Globus pallidus (tissue), 1 donor: ENCODE measurements around the gene SLC44A3.
"Not testable (repeated sequence)": the region's sequence is repeated elsewhere in the genome, so short reads cannot be mapped to it uniquely, and the experiment has no call there.

Source experiments
- DNase-seq: peaks from one replicate; pipeline ENCODE4 v3.0.0-alpha.2; 2015; ENCODE audit warnings: low spot score

The SLC44A3 gene

DNA sequence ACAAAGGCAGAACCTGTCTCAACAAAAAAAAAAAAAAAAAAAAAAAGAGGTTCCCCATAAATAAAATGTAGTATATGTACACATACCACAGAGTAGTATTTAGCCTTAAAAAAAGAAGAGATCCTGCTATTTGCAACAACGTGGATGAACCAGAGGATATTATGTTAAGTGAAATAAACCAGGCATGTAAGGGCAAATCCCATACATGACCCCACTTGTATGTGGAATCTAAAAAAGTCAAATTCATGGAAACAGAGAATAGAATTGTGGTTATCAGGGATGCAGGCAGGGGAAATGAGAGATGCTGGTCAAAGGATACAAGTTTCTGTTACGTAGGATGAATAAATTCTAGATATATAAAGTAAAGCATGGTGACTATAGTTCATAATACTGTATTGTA, 16.7 kb downstream of the SLC44A3 start:
- DNase-seq, result no peak

DNA sequence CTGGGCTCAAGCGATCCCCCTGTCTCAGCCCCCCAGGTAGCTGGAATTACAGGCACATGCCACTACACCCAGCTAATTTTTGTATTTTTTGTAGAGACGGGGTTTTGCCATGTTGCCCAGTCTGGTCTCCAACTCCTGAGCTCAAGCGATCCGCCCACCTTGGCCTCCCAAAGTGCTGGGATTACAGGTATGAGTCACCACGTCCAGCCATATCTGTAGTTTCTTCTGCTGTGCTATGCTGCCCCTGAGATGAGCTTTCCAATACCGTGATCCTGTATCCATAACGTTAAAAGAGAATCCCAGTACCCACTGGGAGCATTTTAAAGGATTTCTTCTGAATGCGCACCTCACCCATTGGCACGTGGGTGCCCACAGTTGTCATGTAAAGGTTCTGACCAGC, 20.2 kb downstream of the SLC44A3 start:
- DNase-seq, result not testable (repeated sequence)

DNA sequence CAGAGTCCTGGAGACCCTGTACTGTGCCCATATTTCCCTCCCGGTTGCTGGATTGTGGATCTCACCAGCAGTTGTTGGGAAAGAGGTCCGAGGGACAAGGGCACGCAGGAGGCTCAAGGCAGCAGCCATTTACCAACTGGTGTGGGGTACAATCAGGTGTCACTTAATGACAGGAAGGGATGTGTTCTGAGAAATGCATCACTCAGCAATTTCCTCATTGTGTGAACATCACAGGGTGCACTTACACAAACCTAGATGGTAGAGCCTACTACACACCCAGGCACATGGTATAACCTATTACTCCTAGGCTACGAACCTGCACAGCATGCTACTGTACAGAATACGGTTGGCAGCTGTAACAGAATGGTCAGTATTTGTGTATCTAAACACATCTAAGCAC, 20.7 kb downstream of the SLC44A3 start:
- DNase-seq, result no peak

DNA sequence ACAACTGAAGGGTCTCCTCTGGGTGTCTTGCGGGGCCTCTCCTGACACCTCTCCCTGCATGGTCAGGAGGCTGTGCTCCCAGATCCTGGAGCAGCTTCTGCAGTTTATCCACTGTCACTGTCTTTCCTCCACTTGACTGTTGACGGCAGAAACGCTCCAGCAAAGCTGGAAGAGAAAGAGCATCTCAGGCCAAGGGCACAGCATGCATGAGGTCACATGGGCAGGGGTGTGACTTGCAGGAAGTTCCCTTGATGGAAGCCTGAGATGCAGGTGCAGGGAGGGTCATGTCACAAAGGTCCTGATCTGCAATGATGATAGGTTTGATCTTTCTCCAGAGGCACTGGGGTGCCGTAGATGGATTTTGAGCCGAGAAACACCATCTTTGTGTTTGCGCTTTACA, 23.3 kb downstream of the SLC44A3 start:
- DNase-seq, result no peak

DNA sequence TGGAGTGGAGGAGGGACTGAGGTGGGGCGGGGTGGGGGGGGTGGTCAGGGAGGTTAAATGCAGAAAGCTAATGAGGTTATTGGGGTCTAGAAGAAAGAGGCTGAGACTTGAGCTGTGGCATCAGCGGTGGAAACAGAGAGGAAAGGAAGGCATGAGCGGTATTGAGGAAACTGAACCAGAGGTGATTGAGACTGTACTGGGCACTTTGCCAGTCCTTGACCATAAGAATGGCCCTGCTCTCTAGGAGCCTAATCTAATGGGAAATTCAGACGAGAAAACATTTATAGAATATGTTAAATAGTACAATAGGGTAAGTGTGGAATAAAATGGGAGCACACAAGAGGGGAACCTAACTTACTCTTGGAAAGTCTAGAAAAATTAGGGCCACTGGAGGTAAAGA, 23.7 kb downstream of the SLC44A3 start:
- no peak for DNase-seq

DNA sequence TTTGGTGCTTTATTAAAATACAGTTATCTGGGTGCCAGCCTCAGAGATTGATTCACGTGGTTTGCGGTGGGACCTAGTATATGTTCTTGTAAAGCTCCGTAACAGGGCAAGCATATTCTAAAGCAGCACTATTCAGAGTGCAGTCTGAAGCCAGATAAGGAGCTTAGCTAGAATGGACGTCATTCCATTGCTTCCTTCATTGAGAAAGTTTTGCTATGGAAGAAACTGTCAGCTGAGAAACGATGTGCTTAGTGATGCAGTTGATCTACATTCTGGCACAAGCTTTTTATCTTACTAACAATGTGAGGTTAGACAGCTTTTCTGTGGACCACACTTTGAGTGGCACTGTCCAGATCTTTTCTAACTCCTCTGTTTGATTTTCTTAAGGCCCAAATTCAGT, 26.2 kb downstream of the SLC44A3 start:
- DNase-seq, result no peak

DNA sequence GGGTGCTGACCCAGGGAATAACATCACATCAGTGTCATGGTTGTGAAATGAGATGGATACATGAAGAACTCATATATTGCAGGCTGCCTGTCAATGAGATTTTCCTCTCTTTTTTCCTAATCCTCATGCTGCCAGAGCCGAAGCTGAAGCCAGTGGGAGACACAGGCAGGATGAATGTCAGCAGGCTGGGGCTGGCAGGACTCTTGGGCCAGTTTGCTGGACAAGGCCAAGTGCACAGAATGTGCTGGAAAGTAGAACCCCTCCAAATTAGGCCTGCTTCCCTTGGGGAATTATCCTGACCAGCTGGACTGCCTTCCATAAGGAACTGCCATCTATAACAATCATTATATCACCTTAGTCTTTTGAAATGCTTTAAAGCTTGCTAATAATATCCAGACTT, 31.4 kb downstream of the SLC44A3 start:
- peak; percentile 33 for DNase-seq

DNA sequence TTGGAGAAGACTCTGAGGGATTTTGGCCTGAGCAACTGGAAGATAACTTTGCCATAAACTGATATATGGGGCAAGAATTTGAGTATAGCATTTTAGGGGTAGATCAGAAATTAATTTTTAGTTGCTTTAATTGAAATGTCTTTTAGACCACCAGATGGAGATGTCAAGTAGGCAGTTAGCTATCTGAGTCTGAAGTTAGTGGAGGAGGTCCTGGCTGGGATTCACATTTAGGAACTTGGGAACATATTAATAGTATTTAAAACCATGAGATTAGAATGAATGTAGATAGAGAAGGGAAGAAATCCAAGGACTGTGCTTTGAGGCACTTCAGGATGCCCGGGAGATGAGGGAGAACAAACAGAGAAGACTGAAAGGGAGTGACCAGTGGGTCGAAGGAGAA, 32.6 kb downstream of the SLC44A3 start:
- DNase-seq, result no peak

DNA sequence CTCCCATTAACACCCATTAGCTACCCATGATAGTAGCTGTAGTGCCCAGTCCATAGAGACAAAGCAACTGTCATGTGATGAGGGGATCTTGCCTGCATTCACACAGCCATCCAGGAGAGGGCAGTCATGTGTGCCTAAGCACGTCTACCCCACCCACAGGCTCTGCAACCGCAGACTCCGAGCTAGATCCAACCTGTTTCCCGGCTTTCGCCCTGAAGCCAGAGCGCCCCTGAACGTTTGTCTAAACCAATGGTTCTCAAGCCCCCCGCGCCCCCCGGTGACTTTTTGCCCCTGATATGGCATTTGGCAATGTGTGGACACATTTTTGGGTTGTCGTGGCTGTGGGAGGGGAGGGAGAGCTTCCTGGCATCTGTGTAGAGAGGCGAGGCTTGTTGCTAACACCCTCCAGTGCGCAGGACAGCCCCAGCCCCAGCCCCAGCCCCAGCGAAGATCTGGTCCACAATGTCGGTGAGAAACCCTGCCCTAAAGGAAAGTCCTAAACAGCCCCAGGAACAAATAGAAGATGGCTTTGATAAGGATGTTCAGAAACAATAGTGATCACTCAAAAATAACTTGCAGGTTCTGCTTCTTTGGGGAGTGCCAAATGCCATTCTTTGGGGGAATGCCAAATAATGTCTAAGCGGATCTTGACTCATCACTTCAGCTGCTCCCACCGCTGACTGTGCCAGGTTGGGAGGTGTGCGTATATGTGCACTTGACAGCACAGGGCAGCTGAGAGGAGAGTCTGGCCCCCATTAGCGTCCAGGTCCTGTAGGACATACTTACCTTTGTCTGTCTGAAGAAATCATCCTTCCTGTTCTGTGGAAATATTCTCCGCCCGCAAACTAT, 34.5 kb downstream of the SLC44A3 start:
- DNase-seq, result peak; percentile 90

DNA sequence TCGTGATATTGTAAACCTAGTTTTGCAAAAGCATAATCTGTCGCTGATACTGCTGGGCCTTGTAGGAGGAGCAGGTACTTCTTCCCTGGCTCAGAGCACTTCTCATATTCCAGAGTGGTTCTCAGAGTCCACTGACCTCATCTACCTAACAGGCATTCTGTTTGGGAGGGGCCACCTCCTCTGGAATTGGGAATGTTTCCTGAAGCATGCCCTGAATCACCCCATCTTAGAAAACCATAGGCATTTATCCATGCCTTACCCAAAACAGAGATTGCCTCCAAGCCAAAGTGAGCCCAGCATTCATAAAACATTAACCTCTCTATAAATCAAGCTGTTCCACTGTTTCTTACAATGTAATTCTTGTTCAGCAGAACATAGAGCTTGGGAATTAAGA, 35.1 kb downstream of the SLC44A3 start:
- DNase-seq, result no peak

DNA sequence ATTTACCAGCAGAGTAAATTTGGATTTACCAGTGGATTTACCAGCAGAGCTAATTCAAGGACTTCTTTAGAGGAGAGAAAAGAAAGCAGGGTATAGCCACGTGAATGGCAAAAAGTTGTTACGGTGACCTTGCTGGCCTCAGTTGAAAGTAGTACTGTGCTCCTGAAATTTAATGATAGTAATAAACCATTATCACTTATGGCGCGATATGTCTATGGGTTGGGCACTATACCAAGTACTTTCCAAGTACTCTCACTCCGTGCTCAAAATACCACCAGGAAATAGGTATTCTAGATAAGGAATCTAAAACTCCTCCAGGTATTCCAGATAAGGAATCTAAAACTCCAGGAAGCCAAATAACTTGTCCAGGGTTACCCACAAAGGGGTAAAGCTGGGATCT, 35.8 kb downstream of the SLC44A3 start:
- DNase-seq, result no peak

DNA sequence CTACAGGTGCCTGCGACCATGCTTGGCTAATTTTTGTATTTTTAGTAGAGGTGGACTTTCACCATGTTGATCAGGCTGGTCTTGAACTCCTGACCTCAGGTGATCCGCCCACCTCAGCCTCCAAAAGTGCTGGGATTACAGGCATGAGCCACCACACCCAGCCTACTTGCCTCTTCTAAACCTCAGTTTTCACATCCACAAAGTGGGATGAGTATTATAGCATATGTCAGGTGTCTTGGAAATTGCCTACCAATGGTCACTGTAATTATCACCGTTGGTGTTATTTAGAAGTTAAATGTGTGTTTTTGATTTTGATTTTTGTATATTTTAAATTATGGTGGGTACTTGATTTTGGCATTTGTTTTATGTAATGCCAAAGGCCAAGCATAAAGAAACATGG, 36.7 kb downstream of the SLC44A3 start:
- no peak for DNase-seq

DNA sequence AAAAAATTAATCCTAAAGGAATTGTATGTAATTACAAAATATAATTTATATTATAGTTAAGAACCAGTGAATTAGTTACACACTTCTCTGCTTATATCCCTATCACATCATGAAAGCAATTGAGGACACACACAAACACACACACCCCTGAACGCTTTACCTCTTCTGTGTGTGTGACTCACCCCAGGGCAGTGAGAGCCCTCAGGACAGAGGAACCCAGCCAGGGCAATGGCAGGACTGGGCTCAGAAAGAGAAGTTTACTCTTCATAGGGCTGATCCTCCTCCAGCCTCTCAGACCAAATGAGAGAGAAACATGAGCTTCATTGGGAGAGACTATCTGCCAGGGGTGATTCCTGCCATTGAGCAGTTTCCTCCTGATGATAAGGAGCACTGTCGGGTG, 38.1 kb downstream of the SLC44A3 start:
- DNase-seq, result no peak

DNA sequence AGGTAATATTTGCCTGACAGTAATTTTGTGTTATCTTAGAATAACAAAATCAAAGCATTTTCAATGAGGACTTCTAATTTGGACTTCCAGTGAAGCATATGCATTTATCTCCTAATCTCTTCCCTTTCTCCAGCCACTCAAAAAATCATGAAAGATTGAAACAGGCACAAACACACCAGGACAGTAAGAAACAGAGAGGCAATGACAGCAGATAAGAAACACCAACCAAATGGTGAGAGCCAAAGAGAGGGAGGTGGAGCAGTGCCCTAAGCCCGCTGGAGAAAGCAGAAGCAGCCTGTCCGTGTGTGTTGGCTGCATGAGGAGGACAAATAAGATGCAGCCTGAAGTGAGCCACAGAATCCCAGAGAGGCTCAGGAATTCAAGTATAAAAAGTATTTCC, 39.0 kb downstream of the SLC44A3 start:
- DNase-seq, result no peak

DNA sequence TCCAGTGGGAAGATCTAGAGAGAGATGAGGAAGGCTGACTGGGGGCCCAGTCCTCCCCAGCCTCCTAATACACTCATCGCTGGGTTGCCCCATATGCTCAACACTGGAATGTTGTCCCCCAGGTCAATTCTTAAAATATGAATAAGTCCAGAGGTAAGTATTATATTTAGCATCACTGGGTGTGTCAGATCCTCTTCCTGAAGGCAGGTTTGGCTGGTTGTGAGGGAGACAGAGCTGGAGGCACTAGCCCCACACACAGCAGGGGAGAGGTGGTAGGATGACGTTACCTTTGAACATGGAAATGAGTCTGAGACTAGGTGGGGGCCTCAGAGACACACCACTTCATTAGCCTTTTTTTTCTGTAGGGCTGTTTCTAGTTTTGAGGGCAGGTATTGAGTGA, 42.6 kb downstream of the SLC44A3 start:
- no peak for DNase-seq

DNA sequence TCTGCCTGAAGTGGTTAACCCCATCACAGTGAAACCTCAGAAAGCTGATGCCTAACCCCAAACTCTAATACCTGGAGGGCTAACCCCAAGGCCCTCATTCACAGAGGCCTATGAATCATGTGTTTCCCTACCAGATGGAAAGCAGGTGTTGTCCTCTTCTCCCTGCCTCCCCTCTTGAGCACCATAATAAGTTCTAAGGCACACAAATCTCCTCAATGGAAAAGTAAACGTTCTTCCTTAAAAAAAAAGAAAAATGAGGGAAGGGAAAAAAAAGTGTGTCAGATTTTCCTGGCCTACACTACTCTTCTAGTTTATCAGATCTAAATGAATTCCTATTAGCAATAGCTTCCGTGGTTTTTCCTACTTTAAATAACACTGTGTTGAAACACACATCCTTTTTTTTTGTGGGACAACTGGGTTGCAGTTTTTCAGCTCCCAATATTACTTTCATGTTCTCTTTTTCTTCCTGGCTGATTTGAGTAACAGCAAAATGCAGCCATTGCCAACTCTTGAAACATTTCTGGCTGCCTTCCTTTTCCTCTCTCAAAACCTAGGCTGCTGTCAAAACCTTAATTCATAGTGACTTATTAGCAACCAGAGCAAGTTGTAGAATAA, 43.2 kb downstream of the SLC44A3 start:
- DNase-seq, result no peak

DNA sequence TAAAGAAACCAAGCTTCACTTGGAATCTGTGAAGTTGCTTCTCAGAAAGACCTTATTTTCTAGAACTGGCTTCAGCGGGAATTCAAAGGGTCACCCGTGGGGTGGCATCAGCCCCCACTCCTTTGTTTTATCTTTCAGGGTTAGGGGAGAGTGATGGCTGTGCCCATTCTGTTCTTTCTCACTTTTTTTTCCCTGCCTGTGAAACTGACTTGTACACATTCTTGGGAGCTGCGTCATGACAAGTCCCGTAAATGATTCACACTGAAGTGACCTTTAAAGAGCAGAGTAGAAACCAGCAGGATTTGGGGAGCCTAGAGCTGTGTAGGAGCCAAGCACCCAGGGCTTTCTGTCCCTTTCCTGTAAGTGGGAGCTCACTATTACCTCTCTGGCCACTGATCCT, 43.8 kb downstream of the SLC44A3 start:
- DNase-seq, result peak; percentile 66

DNA sequence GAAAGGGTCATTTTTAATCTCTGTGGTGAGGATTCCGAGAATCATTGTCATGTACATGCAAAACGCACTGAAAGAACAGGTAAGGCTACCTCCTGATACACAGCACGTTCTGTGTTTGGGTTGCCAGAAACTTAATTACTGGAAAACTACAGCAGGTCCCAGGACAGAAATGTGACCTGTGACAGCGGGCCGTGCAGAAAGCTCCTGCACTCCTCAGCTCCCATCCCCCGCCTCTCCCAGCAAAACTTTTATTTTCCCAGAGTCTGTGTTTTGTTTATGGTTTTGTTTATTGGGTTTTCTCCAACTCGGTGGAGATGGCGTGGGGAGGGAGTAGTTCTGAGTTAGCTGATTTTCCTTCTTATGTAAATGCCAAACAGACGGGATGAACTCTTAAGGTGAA, 44.7 kb downstream of the SLC44A3 start:
- peak; percentile 22 for DNase-seq

DNA sequence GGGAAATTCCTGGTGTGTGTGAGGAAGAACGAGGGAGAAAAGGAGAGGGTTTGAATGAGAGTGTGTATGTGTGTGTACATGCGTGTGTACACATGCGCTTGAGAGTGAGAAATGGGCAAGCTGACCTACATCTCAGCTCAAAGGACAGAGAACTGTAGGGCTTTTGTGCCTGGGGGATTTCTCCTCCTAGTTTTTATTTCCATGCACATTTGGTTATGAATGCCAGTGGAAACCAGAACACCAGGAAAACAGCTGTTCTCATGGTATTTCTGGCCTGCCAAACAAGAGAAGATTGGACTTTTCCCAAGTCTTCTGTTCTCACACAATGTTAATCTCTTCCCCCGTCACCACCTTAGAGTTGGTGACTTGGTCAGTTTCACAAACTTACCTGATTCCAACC, 45.2 kb downstream of the SLC44A3 start:
- peak; percentile 57 for DNase-seq

DNA sequence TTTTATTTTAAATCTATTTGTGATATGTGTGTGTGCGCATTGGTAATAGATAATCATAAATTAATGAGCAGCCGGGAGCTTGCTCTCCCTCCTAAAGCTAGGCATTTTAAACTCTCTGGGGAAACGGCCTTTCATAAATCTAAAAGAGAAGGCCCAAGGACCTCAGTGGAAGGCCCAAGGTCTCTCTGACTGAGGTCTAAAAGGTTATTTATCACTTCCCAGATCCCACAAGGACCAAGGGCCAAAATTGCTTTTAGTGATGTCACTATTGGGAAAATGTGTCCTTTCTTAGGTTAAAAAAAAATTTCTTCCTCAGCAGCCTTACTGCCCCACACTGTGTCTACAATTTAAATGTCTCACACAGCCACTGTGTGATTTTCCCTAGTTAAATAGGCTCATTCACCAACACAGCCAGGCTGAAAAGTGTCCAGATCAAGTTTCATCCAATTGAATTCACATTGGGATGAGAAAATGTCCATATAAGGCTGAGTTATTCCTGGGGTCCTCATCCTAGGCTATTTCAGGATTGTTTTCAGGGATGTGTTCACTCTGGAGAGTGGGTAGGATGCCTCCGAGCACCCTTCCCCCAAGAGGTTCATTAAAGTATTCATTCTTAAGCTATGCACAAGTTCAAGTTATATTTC, 46.1 kb downstream of the SLC44A3 start:
- peak; percentile 37 for DNase-seq

DNA sequence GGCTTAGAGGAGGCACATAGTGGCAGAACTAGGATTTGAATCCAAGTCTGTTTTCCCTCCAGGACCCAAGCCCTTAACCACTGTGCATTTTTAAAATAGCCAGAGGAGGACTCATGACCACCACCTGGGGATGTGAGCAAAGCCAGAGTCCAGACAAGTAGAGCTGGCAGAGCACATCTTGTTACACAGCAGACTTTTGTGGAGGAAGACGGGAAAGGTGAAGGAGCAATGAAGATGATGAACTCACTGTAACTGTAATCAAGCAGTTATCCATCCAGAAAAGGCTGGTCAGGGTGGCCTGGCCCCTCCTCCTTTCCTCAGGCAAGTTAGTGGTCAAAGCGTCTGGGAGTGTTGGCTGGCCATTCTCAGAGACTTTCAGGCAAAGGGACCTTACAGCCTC, 50.9 kb downstream of the SLC44A3 start:
- DNase-seq, result no peak

DNA sequence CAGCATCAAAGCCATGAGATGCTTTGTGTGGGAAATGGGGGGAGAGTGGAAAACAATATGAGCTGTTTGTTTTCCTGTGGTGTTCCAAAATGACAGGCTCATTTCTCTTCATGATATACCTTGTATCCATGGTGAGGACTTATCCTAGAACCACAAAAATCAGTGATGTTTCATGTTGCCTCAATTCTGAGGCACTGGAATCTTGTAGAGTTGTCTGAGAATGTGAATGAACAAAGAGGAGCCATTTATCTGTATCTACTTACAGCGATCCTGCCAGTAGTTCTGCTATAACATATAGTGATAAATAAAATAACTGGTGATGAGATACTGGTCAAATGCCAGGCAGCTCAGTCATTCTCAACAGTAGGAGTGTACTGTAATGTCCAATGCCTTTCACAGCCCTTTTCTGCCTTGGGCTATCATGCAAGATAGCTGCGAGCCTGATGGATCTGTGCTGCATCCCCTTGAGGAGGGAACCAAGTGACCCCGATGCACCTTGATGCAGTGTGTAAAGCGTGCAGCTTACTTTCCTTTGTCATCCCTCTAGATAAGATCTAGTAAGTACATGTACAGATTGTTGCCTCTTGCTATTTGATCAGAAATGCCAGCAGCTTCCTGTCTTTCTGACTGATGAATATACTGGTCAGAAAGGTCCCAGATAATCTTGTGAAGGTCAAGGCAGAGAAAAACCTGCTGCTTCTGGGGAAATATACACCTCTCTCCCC, 52.8 kb downstream of the SLC44A3 start:
- no peak for DNase-seq
